ENCODE data around the gene CCNL1. TPM values are rescaled to one million over a fixed set of nuclear protein-coding genes. Genes with fewer than 3 reads are reported as not detected.

The CCNL1 gene
- total RNA-seq, 5 donors from 2014 or later (not counting 1 experiment from before 2014, with no cell fraction given) = 271 to 1,140 (median 276) TPM

- peaks cover 13 to 96% of the 10 kb centered on the region in 2 donors for H3K36me3 ChIP-seq (ENCODE audit: control insufficient read depth in 2 of 2, extremely low read depth in 1 of 2, insufficient read depth in 1 of 2, low read length in 1 of 2)
- no CpG with 5 or more reads among the region's 5 CpGs for WGBS (ENCODE audit: insufficient coverage)
- Mint-ChIP-seq H3K9me3 (no peaks in the 10 kb centered on the region), H3K4me3 (no peak overlapping the region), H3K27me3 (no peaks in the 10 kb centered on the region), H3K4me1 (peaks cover 22 to 34% (median 33%) of the 10 kb centered on the region in 3 donors), H3K36me3 (peaks cover 63% of the 10 kb centered on the region), H3K27ac (no peak overlapping the region)
- DNase-seq (no peak), ATAC-seq (replicated peaks in 1 of 4) (no peak)
- H3K27ac ChIP-seq (ENCODE audit: low read length) = no peak overlapping the region
- no peaks in the 10 kb centered on the region for H3K9me3 ChIP-seq
- ChIA-PET CTCF (interaction anchor here (0.5 to 1.0 kb wide), 4 partner anchors 10 to 1103 kb away, joined by 3 to 4 read pairs (median 3); no protein-coding TSS in a partner anchor), POLR2A (interaction anchor here (0.5 to 4.3 kb wide), 8 partner anchors 8 to 621 kb away, joined by 3 to 27 read pairs (median 7); partner anchors contain the start of gene CCNL1 (in 2 of the 2))
- H3K4me3 ChIP-seq (ENCODE audit: control insufficient read depth in 1 of 2, extremely low read depth in 1 of 2, low read length in 1 of 2) = no peak overlapping the region
- H3K27me3 ChIP-seq (replicated peaks in 1 of 2; ENCODE audit: control insufficient read depth in 2 of 2, extremely low read depth in 1 of 2, insufficient read depth in 2 of 2, low read length in 1 of 2) = no peaks in the 10 kb centered on the region
- H3K4me1 ChIP-seq (ENCODE audit: control insufficient read depth in 1 of 2, extremely low read depth in 1 of 2, insufficient read depth in 2 of 2, low read length in 2 of 2) = peaks cover 0 to 4% of the 10 kb centered on the region in 2 experiments
These were observed 12.7 kb downstream of the CCNL1 start for GRCh38 chr3:157147099-157147803.

- no peak for DNase-seq
- Histone ChIP-seq H3K27me3 (replicated peaks in 1 of 2; ENCODE audit: control insufficient read depth in 2 of 2, extremely low read depth in 1 of 2, insufficient read depth in 2 of 2, low read length in 1 of 2) (no peaks in the 10 kb centered on the region), H3K4me3 (ENCODE audit: control insufficient read depth in 1 of 2, extremely low read depth in 1 of 2, low read length in 1 of 2) (no peak overlapping the region), H3K27ac (ENCODE audit: low read length) (peak overlapping the region; percentile 20), H3K9me3 (no peaks in the 10 kb centered on the region), H3K4me1 (ENCODE audit: control insufficient read depth in 1 of 2, extremely low read depth in 1 of 2, insufficient read depth in 2 of 2, low read length in 2 of 2) (peaks cover 0 to 4% of the 10 kb centered on the region in 2 experiments), H3K36me3 (ENCODE audit: control insufficient read depth in 2 of 2, extremely low read depth in 1 of 2, insufficient read depth in 1 of 2, low read length in 1 of 2) (peaks cover 9 to 96% of the 10 kb centered on the region in 2 donors)
- peak overlapping the region in 1 of 3 donors; percentile 27 for H3K4me3 Mint-ChIP-seq
- POLR2A ChIA-PET = interaction anchor here (1.4 to 4.3 kb wide), 3 partner anchors 9 to 14 kb away, joined by 5 to 27 read pairs (median 26); partner anchors contain the start of gene CCNL1 (in 1 of the 2)
- H3K4me1 Mint-ChIP-seq = peaks cover 17 to 25% (median 22%) of the 10 kb centered on the region in 3 donors
- peaks cover 61% of the 10 kb centered on the region for H3K36me3 Mint-ChIP-seq
- WGBS (ENCODE audit: insufficient coverage) = no CpG with 5 or more reads among the region's 2 CpGs
- CTCF ChIA-PET = interaction anchor here (1.0 to 1.2 kb wide), 2 partner anchors 8 to 11 kb away, joined by 3 to 4 read pairs; no protein-coding TSS in a partner anchor
- peak overlapping the region; percentile 25 to 64 for H3K27ac Mint-ChIP-seq
- H3K27me3 Mint-ChIP-seq = no peaks in the 10 kb centered on the region
- ATAC-seq (replicated peaks in 1 of 4) = no peak
- no peaks in the 10 kb centered on the region for H3K9me3 Mint-ChIP-seq
These were observed 14.2 kb downstream of the CCNL1 start for GRCh38 chr3:157145606-157146322.

- DNase-seq (no peak), ATAC-seq (replicated peaks in 1 of 4) (peak in 1 of 4 experiments; percentile 20)
- H3K4me1 ChIP-seq (ENCODE audit: control insufficient read depth in 1 of 2, extremely low read depth in 1 of 2, insufficient read depth in 2 of 2, low read length in 2 of 2) = no peaks in the 10 kb centered on the region
- CTCF ChIA-PET = interaction anchor here in 1 of 2 donors (0.7 kb wide), 1 partner anchor 418 kb away, joined by 4 read pairs; no protein-coding TSS in a partner anchor
- Mint-ChIP-seq H3K9me3 (no peaks in the 10 kb centered on the region), H3K4me1 (peaks cover 9 to 14% (median 9%) of the 10 kb centered on the region in 3 donors), H3K27me3 (no peaks in the 10 kb centered on the region), H3K4me3 (no peak overlapping the region), H3K27ac (no peak overlapping the region), H3K36me3 (peaks cover 41% of the 10 kb centered on the region)
- POLR2A ChIA-PET = interaction anchor here in 1 of 2 donors (0.5 to 1.6 kb wide), 4 partner anchors 29 to 127 kb away, joined by 3 to 4 read pairs (median 3); no protein-coding TSS in a partner anchor
- H3K9me3 ChIP-seq = no peaks in the 10 kb centered on the region
- no peak overlapping the region for H3K27ac ChIP-seq (ENCODE audit: low read length)
- no peaks in the 10 kb centered on the region for H3K27me3 ChIP-seq (replicated peaks in 1 of 2; ENCODE audit: control insufficient read depth in 2 of 2, extremely low read depth in 1 of 2, insufficient read depth in 2 of 2, low read length in 1 of 2)
- H3K36me3 ChIP-seq (ENCODE audit: control insufficient read depth in 2 of 2, extremely low read depth in 1 of 2, insufficient read depth in 1 of 2, low read length in 1 of 2) = peaks cover 2 to 61% of the 10 kb centered on the region in 2 donors
- H3K4me3 ChIP-seq (ENCODE audit: control insufficient read depth in 1 of 2, extremely low read depth in 1 of 2, low read length in 1 of 2) = no peak overlapping the region
- WGBS (ENCODE audit: insufficient coverage) = 100% methylated on average over 3 of the region's 5 CpGs
These were observed 17.6 kb downstream of the CCNL1 start for GRCh38 chr3:157142315-157142714.

- WGBS (ENCODE audit: insufficient coverage) = 95% methylated on average over 4 of the region's 8 CpGs
- Mint-ChIP-seq H3K27me3 (no peaks in the 10 kb centered on the region), H3K9me3 (no peaks in the 10 kb centered on the region), H3K36me3 (peaks cover 25% of the 10 kb centered on the region), H3K27ac (peak overlapping the region in 1 of 2 donors; percentile 19), H3K4me3 (no peak overlapping the region), H3K4me1 (peaks cover 5 to 23% (median 18%) of the 10 kb centered on the region in 3 donors)
- H3K36me3 ChIP-seq (ENCODE audit: control insufficient read depth in 2 of 2, extremely low read depth in 1 of 2, insufficient read depth in 1 of 2, low read length in 1 of 2) = peaks cover 2 to 43% of the 10 kb centered on the region in 2 donors
- H3K4me1 ChIP-seq (ENCODE audit: control insufficient read depth in 1 of 2, extremely low read depth in 1 of 2, insufficient read depth in 2 of 2, low read length in 2 of 2) = peaks cover 0 to 4% of the 10 kb centered on the region in 2 experiments
- H3K27me3 ChIP-seq (replicated peaks in 1 of 2; ENCODE audit: control insufficient read depth in 2 of 2, extremely low read depth in 1 of 2, insufficient read depth in 2 of 2, low read length in 1 of 2) = no peaks in the 10 kb centered on the region
- no peak for DNase-seq
- POLR2A ChIA-PET = interaction anchor here in 1 of 2 donors (0.6 to 1.1 kb wide), 3 partner anchors 21 to 586 kb away, joined by 3 to 10 read pairs (median 3); no protein-coding TSS in a partner anchor
- no peak overlapping the region for H3K27ac ChIP-seq (ENCODE audit: low read length)
- no peaks in the 10 kb centered on the region for H3K9me3 ChIP-seq
- CTCF ChIA-PET = interaction anchor here (0.6 to 1.8 kb wide), 10 partner anchors 10 to 1394 kb away, joined by 3 to 8 read pairs (median 4); no protein-coding TSS in a partner anchor
- no peak for ATAC-seq (replicated peaks in 1 of 4)
- no peak overlapping the region for H3K4me3 ChIP-seq (ENCODE audit: control insufficient read depth in 1 of 2, extremely low read depth in 1 of 2, low read length in 1 of 2)
These were observed 19.9 kb downstream of the CCNL1 start for GRCh38 chr3:157139938-157140534.

GRCh38 chr3:157136647-157137387, 23.1 kb downstream of the CCNL1 start:
- Mint-ChIP-seq H3K4me1 (peaks cover 7 to 46% (median 40%) of the 10 kb centered on the region in 3 donors), H3K9me3 (no peaks in the 10 kb centered on the region)
- CTCF ChIA-PET = interaction anchor here (0.6 to 3.8 kb wide), 49 partner anchors 9 to 1081 kb away, joined by 3 to 35 read pairs (median 5); partner anchors contain the start of genes SSR3 (in 2 of the 2) and TIPARP (in 1 of the 2)

More at GRCh38 chr3:157136647-157137387, 23.1 kb downstream of the CCNL1 start:
- H3K27me3 ChIP-seq (replicated peaks in 1 of 2; ENCODE audit: control insufficient read depth in 2 of 2, extremely low read depth in 1 of 2, insufficient read depth in 2 of 2, low read length in 1 of 2) = no peaks in the 10 kb centered on the region
- POLR2A ChIA-PET = interaction anchor here (0.5 to 3.0 kb wide), 3 partner anchors 12 to 48 kb away, joined by 3 to 13 read pairs (median 5); no protein-coding TSS in a partner anchor
- no peak overlapping the region for H3K27ac ChIP-seq (ENCODE audit: low read length)
- 83% methylated on average over 1 of the region's 6 CpGs for WGBS (ENCODE audit: insufficient coverage)
- peak overlapping the region; percentile 55 to 69 for H3K27ac Mint-ChIP-seq
- H3K36me3 ChIP-seq (ENCODE audit: control insufficient read depth in 2 of 2, extremely low read depth in 1 of 2, insufficient read depth in 1 of 2, low read length in 1 of 2) = peaks cover 0 to 14% of the 10 kb centered on the region in 2 donors
- DNase-seq (no peak), ATAC-seq (replicated peaks in 1 of 4) (peak in 1 of 4 experiments; percentile 8)
- H3K4me3 ChIP-seq (ENCODE audit: control insufficient read depth in 1 of 2, extremely low read depth in 1 of 2, low read length in 1 of 2) = no peak overlapping the region
- no peak overlapping the region for H3K4me3 Mint-ChIP-seq
- H3K9me3 ChIP-seq = no peaks in the 10 kb centered on the region
- peaks cover 0 to 28% of the 10 kb centered on the region in 2 experiments for H3K4me1 ChIP-seq (ENCODE audit: control insufficient read depth in 1 of 2, extremely low read depth in 1 of 2, insufficient read depth in 2 of 2, low read length in 2 of 2)
- no peaks in the 10 kb centered on the region for H3K27me3 Mint-ChIP-seq
- peaks cover 16% of the 10 kb centered on the region for H3K36me3 Mint-ChIP-seq
